ENCODE measurements around the gene ZBTB20.

Gene ZBTB20

DNA sequence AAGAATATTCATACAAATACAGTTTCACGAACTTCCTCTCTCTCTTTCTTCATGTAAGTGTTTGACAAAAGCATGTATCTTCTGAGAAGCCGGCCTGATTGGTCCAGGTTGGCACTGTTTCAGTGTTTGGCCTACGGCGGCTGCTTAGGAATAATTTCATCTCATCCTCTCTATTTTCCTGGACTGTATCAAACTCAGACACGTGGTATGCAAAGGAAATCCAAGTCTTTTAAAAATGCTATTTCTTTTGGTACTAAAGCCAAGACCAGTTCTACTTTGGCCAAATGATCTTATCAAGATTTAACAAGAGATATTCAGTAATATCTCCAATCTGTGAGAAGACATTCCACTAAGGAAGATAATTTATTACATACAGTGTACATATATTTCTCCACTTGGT lies 700.5 kb downstream of the ZBTB20 start:
- TF ChIP-seq EZH2 (optimal IDR thresholded peaks at IDR 0.05; ENCODE audit: low read depth, low read length) (no peak), EZH2phosphoT487 (IDR thresholded peaks at IDR 0.05; ENCODE audit: low read length) (no peak)
- TF ChIP-seq, protein P1, sequence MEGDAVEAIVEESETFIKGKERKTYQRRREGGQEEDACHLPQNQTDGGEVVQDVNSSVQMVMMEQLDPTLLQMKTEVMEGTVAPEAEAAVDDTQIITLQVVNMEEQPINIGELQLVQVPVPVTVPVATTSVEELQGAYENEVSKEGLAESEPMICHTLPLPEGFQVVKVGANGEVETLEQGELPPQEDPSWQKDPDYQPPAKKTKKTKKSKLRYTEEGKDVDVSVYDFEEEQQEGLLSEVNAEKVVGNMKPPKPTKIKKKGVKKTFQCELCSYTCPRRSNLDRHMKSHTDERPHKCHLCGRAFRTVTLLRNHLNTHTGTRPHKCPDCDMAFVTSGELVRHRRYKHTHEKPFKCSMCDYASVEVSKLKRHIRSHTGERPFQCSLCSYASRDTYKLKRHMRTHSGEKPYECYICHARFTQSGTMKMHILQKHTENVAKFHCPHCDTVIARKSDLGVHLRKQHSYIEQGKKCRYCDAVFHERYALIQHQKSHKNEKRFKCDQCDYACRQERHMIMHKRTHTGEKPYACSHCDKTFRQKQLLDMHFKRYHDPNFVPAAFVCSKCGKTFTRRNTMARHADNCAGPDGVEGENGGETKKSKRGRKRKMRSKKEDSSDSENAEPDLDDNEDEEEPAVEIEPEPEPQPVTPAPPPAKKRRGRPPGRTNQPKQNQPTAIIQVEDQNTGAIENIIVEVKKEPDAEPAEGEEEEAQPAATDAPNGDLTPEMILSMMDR (IDR thresholded peaks at IDR 0.05; ENCODE audit: low read length) = no peak
- no peak overlapping the region for H3K4me2 ChIP-seq (ENCODE audit: low read depth, low read length)
- peaks cover 7% of the 10 kb centered on the region for H3K4me1 ChIP-seq (ENCODE audit: low read length)

DNA sequence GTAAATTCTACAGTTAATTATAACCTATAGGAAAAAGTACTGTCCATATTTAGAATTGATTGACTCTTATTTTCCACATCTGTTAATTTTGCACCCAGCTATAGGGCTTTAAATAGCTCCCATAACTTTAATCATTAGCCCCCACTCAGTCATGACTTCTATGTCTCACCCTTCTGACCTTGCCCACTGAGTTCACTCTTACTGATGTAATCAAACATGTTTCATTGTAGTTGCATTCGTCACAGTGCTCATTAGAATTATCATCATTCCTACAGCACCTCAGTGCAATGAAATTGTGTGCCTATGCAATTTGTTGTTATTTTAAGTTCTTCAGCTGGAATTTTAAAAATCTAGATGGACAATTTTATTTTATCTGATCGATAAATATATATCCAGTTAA lies 701.9 kb downstream of the ZBTB20 start:
- Histone ChIP-seq H3K36me3 (replicated peaks; ENCODE audit: insufficient read depth, low read length) (no peaks in the 10 kb centered on the region), H3K9me3 (replicated peaks; ENCODE audit: insufficient read depth, low read length) (no peaks in the 10 kb centered on the region), H3K4me2 (ENCODE audit: low read depth, low read length) (no peak overlapping the region), H4K20me1 (ENCODE audit: insufficient read depth, low read length) (no peaks in the 10 kb centered on the region), H3K4me1 (ENCODE audit: low read length) (no peaks in the 10 kb centered on the region), H3K27me3 (replicated peaks; ENCODE audit: insufficient read depth, low read length) (no peaks in the 10 kb centered on the region), H3K4me3 (ENCODE audit: low read length) (no peak overlapping the region), H3K79me2 (ENCODE audit: low read length) (no peaks in the 10 kb centered on the region), H2AFZ (ENCODE audit: low read length) (no peak overlapping the region), H3K9me2 (replicated peaks; ENCODE audit: insufficient read depth, low read length) (no peaks in the 10 kb centered on the region), H3K9ac (ENCODE audit: low read length) (no peak overlapping the region), H3K27ac (ENCODE audit: low read length) (no peak overlapping the region), H3F3A (ENCODE audit: insufficient read depth, low read length) (no peaks in the 10 kb centered on the region)
- TF ChIP-seq, protein P1 (IDR thresholded peaks at IDR 0.05; ENCODE audit: low read length) = no peak
- TF ChIP-seq EZH2 (optimal IDR thresholded peaks at IDR 0.05; ENCODE audit: low read depth, low read length) (no peak), EZH2phosphoT487 (IDR thresholded peaks at IDR 0.05; ENCODE audit: low read length) (no peak)
- DNase-seq = no peak

More for the DNA sequence above, 700.5 kb downstream of the ZBTB20 start:
- H4K20me1 ChIP-seq (ENCODE audit: insufficient read depth, low read length) = no peaks in the 10 kb centered on the region
- no peak overlapping the region for H3K9ac ChIP-seq (ENCODE audit: low read length)
- H3K36me3 ChIP-seq (replicated peaks; ENCODE audit: insufficient read depth, low read length) = no peaks in the 10 kb centered on the region
- peaks cover 3% of the 10 kb centered on the region; the same call in 1 of the 2 replicates for H3F3A ChIP-seq (ENCODE audit: insufficient read depth, low read length)
- no peak overlapping the region for H2AFZ ChIP-seq (ENCODE audit: low read length)
- H3K27ac ChIP-seq (ENCODE audit: low read length) = no peak overlapping the region
- no peaks in the 10 kb centered on the region for H3K9me3 ChIP-seq (replicated peaks; ENCODE audit: insufficient read depth, low read length)
- no peak overlapping the region for H3K4me3 ChIP-seq (ENCODE audit: low read length)
- H3K27me3 ChIP-seq (replicated peaks; ENCODE audit: insufficient read depth, low read length) = no peaks in the 10 kb centered on the region
- H3K79me2 ChIP-seq (ENCODE audit: low read length) = no peaks in the 10 kb centered on the region
- H3K9me2 ChIP-seq (replicated peaks; ENCODE audit: insufficient read depth, low read length) = no peaks in the 10 kb centered on the region
- DNase-seq = no peak

GRCh38 chr3:114444216-114444615 lies 702.9 kb downstream of the ZBTB20 start:
- Histone ChIP-seq H3K27me3 (replicated peaks; ENCODE audit: insufficient read depth, low read length) (no peaks in the 10 kb centered on the region), H3K4me2 (ENCODE audit: low read depth, low read length) (no peak overlapping the region), H3K27ac (ENCODE audit: low read length) (no peak overlapping the region), H3K4me1 (ENCODE audit: low read length) (no peaks in the 10 kb centered on the region), H3K79me2 (ENCODE audit: low read length) (no peaks in the 10 kb centered on the region), H4K20me1 (ENCODE audit: insufficient read depth, low read length) (no peaks in the 10 kb centered on the region), H3K9me2 (replicated peaks; ENCODE audit: insufficient read depth, low read length) (no peaks in the 10 kb centered on the region), H3K9ac (ENCODE audit: low read length) (no peak overlapping the region), H3K9me3 (replicated peaks; ENCODE audit: insufficient read depth, low read length) (no peaks in the 10 kb centered on the region), H3K4me3 (ENCODE audit: low read length) (no peak overlapping the region), H3F3A (ENCODE audit: insufficient read depth, low read length) (no peaks in the 10 kb centered on the region), H3K36me3 (replicated peaks; ENCODE audit: insufficient read depth, low read length) (no peaks in the 10 kb centered on the region), H2AFZ (ENCODE audit: low read length) (no peak overlapping the region)
- DNase-seq = no peak
- TF ChIP-seq EZH2 (optimal IDR thresholded peaks at IDR 0.05; ENCODE audit: low read depth, low read length) (no peak), EZH2phosphoT487 (IDR thresholded peaks at IDR 0.05; ENCODE audit: low read length) (no peak)
- TF ChIP-seq, protein P1 (IDR thresholded peaks at IDR 0.05; ENCODE audit: low read length) = no peak

Measured in MM.1S (cell line).